HG03354 (cell line): ENCODE data around the gene ARHGEF26.
"Not testable (repeated sequence)": the region's sequence is repeated elsewhere in the genome, so short reads cannot be mapped to it uniquely, and the experiment has no call there.

Experiments
- ATAC-seq: cut with Tn5 transposase; IDR thresholded peaks from one replicate; pipeline ENCODE4 v1.9.1; 2021; ENCODE audit warnings: mild to moderate bottlenecking; ENCODE audit not compliant: unreplicated experiment, poor library complexity, severe bottlenecking

The ARHGEF26 gene, protein sequence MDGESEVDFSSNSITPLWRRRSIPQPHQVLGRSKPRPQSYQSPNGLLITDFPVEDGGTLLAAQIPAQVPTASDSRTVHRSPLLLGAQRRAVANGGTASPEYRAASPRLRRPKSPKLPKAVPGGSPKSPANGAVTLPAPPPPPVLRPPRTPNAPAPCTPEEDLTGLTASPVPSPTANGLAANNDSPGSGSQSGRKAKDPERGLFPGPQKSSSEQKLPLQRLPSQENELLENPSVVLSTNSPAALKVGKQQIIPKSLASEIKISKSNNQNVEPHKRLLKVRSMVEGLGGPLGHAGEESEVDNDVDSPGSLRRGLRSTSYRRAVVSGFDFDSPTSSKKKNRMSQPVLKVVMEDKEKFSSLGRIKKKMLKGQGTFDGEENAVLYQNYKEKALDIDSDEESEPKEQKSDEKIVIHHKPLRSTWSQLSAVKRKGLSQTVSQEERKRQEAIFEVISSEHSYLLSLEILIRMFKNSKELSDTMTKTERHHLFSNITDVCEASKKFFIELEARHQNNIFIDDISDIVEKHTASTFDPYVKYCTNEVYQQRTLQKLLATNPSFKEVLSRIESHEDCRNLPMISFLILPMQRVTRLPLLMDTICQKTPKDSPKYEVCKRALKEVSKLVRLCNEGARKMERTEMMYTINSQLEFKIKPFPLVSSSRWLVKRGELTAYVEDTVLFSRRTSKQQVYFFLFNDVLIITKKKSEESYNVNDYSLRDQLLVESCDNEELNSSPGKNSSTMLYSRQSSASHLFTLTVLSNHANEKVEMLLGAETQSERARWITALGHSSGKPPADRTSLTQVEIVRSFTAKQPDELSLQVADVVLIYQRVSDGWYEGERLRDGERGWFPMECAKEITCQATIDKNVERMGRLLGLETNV

DNA sequence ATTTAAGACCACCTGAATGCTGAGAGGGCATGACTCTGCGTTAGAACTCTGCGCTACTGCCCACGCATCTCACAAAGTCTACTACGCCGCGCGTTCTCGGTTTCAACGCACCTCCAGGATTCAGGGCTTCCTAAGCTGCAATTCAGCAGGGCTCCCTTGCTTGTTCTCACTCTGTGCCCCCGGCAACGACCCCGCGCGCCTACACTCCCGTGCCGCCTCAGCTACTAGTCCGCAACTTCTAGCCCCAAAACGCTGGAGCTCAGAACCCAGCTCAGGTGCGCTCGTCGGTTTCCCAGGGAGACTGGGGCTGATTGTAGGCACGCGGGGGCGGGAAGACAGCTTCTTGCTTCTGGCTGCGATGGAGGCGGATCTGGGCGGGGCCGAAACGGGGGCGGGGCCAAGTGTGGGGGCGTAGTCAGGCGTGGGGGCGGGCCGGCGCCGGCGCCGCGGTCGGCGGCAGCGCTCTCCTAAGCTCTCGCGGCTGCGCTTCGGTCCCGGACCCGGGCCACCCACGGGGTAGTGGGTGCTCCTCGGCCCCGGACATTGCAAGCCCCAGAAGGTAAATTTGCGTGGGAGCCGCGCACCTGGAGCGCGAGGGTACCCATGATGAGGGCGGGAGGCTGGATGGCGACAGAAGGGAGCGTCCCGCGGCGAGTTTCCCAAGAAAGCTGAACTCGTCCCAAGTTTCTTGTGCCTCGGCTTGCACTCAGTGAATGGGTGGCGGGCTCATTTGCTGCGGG, at the start of gene ARHGEF26:
Gene ARHGEF26, plus strand, starts transcription at position 430 of the 740 bp plus-strand sequence. CDS start 603 bp downstream, outside the sequence.
- ATAC-seq: peak; percentile 74

- no peak for ATAC-seq
Observed at GRCh38 chr3:154074966-154075365, 46.2 kb upstream of the ARHGEF26 start.

DNA sequence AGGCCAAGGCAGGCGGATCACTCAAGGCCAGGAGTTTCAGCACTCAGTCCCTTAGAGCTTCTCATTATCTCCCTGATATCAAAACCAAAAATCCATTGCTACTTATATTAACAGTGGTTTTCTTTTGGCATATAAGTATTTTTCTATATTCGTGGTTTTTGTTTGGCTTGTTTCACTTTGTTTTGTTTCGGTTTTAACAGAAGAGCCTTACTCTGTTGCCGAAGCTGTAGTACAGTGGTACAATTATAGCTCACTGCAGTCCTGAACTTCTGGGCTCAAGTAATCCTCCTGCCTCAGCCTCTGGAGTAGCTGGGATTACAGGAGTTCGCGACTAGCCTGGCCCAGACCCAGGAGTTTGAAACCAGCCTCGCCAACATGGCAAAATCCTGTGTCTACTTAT, 42.5 kb upstream of the ARHGEF26 start:
- ATAC-seq: no peak

GRCh38 chr3:154081305-154081704, 39.9 kb upstream of the ARHGEF26 start:
- no peak for ATAC-seq

GRCh38 chr3:154085071-154085470, 36.1 kb upstream of the ARHGEF26 start:
- no peak for ATAC-seq

- no peak for ATAC-seq
Observed at GRCh38 chr3:154085799-154086198, 35.4 kb upstream of the ARHGEF26 start.

GRCh38 chr3:154086286-154086685, 34.9 kb upstream of the ARHGEF26 start:
- no peak for ATAC-seq

- not testable (repeated sequence) for ATAC-seq
Observed at GRCh38 chr3:154087756-154088480, 33.3 kb upstream of the ARHGEF26 start.

DNA sequence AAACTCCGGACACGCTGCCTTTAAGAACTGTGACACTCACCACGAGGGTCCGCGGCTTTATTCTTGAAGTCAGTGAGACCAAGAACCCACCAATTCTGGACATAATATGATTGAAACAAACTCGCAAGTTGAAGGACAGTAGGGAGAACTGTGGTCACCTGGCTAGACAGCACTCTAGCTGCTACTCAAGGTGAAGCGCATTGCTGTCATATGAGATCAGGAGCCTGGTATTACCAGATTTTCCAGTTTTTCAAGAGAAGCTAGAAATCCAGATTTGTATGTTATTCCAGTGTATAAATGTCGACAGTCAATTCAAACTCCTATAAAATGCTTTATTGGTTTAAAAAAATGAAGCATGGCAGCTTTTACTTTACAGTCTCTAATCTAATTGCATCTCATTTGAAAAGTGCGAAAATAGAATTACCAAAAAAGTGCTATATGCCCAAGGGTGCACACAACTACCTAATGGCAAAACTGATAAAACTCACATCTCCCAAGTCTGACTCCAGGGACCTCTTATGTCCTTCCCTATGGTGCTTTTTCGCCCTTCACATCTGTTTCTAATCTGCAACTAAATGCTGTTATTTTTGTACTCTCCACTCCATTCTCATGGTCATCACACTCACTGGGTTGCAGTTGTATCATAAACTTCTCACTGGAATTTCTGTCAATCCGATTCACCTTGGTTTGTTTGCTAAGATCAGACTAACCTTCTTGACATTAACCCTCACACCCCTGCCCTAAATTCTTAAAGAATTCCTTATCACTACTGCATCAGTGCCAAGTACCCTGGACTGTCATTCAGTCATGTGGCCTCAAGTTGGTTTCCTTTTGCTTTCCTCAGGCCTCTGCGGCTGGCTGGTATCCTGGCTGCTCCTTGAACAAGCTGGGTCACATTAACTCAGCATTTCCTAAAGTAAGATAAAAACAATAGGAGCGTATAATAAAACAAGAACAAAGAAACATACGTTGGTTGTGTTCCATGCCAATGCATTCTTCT, 31.5 kb upstream of the ARHGEF26 start:
- ATAC-seq: no peak

GRCh38 chr3:154094051-154094450, 27.1 kb upstream of the ARHGEF26 start:
- ATAC-seq: no peak

DNA sequence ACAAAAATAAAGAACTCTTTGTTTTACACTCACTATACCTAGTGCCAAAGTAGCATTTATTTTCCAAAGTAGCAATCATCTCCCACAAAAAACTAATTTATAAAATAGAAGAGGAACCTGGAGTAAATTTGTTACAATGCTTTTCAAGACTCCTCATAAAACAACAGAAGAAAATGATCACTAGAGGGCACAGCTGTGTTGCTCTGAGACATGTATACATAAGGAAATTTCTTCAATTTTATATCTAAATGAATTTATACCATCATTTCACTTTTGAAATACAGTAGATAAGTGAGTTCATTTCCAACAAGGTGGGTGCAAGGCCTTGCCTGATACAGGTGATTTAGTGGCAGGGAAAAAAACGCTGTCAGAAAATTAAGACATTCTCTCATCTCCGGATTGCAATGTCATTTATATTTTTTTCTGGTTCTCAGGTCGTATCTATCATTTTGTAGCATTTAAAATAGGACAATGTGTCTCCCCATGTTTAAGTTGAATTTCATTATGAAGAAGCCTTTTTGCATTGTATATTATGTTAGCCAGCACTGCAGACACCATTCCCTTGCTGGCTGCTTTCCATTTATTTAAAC, 25.3 kb upstream of the ARHGEF26 start:
- no peak for ATAC-seq

DNA sequence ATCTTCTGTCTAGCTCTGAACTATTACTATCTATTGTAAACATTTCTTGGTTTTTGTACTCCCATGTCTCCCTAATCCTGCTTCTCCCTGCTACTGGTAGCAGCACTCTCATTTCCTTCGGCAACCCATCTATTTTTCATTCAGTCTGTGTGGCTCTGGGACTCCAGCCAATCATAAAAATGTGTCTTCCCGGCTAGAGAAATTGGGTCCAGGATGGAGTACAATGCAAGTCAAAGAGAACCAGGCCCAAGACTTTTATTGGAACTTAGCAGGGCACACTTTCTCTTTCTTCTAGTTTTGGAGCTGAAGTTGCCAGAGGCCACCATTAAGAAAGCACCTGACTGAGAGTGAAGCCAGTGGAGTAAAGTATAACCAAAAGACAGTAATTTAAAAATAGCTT, 22.8 kb upstream of the ARHGEF26 start:
- ATAC-seq: no peak

DNA sequence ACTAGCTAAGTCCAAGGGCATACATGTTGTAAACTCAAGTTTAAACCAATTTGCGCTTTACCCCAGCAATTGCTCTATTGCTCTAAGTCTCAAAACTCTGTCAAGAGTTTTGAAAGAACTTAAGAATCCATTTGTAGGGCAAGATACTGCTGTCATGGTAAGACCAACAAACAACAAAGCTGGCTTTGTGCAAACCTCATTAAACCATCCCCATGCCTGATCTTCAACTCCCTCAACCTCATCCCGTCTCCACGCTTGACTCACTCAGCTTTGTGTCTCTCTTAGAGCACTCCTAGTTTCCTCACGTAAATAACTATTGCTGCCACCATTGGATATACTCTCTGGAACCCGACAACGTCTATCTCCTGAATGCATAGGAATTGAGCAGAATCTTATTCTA, 20.6 kb upstream of the ARHGEF26 start:
- ATAC-seq: no peak

DNA sequence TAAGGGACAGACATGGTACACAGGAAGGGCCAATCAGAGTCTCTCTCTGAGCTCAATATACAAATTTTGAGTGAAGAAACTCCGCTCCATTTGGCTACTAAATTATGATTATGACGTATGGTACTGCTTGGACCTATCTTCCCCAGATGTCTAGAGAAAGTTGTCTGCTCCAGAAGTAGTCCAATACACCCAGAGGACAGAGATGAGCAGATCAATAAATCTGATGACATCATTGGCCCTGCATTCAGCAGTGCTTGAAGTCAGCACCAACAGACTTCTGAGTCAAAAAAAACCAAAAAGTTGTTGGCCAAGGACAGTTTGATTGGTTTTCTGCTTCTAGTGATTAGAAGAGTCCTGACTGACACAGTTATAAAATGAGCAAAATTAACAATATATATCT, 19.9 kb upstream of the ARHGEF26 start:
- no peak for ATAC-seq

DNA sequence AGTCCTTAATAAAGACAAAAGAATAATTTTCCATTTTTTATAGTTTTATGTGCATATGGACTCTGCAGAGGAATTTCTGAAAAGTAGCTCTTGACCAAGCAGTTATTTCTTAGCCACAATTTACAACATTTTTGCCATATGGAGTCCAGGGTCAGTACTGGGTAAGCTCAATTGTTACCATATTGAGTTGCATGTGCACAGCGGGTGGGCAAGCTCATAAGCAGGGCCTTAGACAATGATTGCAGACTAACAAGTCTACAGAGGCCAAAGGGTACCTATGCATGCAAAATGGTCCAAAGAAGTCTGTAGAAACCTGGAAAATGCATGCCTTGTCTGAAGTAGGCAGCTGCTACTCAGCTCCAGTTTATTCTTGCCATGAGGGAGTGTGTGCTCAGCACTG, 19.0 kb upstream of the ARHGEF26 start:
- no peak for ATAC-seq

DNA sequence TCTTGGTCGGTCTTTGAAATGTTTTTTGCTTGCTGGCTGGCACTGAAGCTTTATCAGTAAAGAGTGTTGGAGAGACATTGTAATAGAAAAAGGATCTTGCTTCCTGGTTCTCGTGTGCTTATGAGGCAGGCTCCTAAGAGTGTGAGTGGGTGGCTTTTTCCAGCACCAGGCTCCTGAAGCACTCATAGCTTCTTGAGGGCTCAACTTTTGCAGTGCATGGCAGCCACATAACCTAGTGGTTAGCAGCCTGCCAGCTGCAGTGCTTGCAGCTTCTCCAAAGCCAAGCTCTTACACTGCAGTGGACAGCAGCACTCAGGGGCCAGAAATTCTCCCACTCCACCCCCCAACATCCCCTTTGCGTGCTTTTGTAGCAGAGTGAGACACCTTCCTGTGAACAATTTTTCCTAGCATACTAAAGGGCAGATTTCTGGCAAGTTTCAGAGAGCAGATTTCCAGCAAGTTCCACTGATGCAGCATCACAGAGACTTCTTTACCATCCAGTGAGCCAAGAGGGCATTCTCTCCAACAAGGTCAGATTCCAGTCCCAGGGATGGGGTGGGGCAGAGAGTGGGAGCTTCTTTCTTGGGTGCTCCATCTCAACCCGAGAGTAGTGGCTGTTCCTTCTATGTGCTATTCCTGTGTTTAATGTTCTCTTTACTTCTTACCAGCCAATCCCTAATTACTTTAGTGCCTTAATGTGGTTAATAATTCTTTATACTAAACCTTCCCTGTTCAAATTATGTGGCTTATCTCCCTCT, 15.8 kb upstream of the ARHGEF26 start:
- ATAC-seq: no peak

DNA sequence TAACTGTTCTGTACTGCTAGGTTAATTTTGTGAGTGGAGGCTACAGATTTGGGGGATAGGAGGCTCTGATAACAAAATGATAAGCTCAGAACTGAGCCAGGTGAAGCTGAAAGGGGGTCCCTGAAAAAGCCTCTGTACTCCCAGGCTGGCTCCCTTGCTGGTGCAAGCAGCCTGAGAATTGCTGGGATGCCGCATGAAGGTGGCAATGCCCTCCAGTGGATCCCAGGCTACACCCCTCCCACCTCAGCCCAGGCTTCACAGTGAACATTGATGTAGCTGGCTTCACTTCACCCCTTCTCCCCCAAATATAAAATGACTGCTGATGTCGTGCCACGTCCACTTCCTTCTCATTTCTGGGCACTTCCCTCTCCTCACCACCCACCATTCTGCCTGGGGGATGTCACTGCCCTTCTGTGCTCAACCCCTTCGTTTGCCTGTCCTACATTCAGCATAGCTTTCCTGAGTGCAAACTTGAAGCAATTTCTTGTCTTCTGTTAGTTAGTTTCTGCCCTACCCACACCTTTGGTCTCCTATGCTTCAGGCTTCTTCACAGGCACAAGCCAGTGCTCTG, 9.7 kb upstream of the ARHGEF26 start:
- ATAC-seq: no peak
